GM23338 (cell line): Measurements from ENCODE around the gene MGLL.

ENCODE experiments used
- CTCF ChIP-seq, 2 experiments: fragments of 200-600 bp in 1 of 2; sonication (generic) in 1 of 2; conservative IDR thresholded peaks; 2 replicates each; pipeline versions ENCODE4 v1.5.1 to v1.6.1; 2016 to 2017; ENCODE audit warnings: antibody characterized with exemption in 2 of 2, low read depth in 2 of 2, mild to moderate bottlenecking in 2 of 2, moderate library complexity in 1 of 2
- ETS1 ChIP-seq: IDR thresholded peaks from 2 replicates; pipeline ENCODE4 v1.6.1; 2016; ENCODE audit warnings: antibody characterized with exemption
- EZH2 ChIP-seq: fragments of 200-600 bp; sonication (generic); IDR thresholded peaks from one replicate; pipeline ENCODE4 v1.8.0; 2017; ENCODE audit warnings: antibody characterized with exemption, mild to moderate bottlenecking, low read depth; ENCODE audit not compliant: unreplicated experiment
- EZH2phosphoT487 ChIP-seq: fragments of 200-600 bp; sonication (generic); IDR thresholded peaks from one replicate; pipeline ENCODE4 v1.8.1; 2018; ENCODE audit warnings: antibody characterized with exemption; ENCODE audit not compliant: unreplicated experiment
- POLR2AphosphoS5 ChIP-seq: IDR thresholded peaks from 2 replicates; pipeline ENCODE4 v1.6.1; 2016; ENCODE audit warnings: antibody characterized with exemption, low read depth
- TF ChIP-seq, protein P1 (sequence below): IDR thresholded peaks from one replicate; pipeline ENCODE4 v1.6.1; 2018; ENCODE audit warnings: antibody characterized with exemption; ENCODE audit not compliant: unreplicated experiment

GRCh38 chr3:127753898-127754410 is 68.4 kb downstream of the MGLL start:
- TF ChIP-seq, protein P1, sequence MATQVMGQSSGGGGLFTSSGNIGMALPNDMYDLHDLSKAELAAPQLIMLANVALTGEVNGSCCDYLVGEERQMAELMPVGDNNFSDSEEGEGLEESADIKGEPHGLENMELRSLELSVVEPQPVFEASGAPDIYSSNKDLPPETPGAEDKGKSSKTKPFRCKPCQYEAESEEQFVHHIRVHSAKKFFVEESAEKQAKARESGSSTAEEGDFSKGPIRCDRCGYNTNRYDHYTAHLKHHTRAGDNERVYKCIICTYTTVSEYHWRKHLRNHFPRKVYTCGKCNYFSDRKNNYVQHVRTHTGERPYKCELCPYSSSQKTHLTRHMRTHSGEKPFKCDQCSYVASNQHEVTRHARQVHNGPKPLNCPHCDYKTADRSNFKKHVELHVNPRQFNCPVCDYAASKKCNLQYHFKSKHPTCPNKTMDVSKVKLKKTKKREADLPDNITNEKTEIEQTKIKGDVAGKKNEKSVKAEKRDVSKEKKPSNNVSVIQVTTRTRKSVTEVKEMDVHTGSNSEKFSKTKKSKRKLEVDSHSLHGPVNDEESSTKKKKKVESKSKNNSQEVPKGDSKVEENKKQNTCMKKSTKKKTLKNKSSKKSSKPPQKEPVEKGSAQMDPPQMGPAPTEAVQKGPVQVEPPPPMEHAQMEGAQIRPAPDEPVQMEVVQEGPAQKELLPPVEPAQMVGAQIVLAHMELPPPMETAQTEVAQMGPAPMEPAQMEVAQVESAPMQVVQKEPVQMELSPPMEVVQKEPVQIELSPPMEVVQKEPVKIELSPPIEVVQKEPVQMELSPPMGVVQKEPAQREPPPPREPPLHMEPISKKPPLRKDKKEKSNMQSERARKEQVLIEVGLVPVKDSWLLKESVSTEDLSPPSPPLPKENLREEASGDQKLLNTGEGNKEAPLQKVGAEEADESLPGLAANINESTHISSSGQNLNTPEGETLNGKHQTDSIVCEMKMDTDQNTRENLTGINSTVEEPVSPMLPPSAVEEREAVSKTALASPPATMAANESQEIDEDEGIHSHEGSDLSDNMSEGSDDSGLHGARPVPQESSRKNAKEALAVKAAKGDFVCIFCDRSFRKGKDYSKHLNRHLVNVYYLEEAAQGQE, result no peak
- TF ChIP-seq POLR2AphosphoS5, result no peak
- TF ChIP-seq CTCF (conservative IDR thresholded peaks at IDR 0.05; ENCODE audit: low read depth in 2 of 2), result no peak
- no peak for TF ChIP-seq ETS1
- no peak for TF ChIP-seq EZH2phosphoT487
- no peak for TF ChIP-seq EZH2
